HEK293 (cell line): Measurements from ENCODE around the gene TSPAN7.

ENCODE experiments used
- CTCF ChIA-PET: fragments of 350-600 bp; formaldehyde crosslinking; extraction: SDS; loops from one replicate; lab custom pipeline; 2021; ENCODE audit warnings: antibody characterized with exemption; lab: Yijun Ruan, JAX
- POLR2A ChIA-PET: fragments of 300-600 bp; formaldehyde crosslinking; extraction: SDS; loops from one replicate; lab custom pipeline; 2020; ENCODE audit warnings: antibody characterized with exemption, inconsistent platforms; lab: Yijun Ruan, JAX
- H3K27ac ChIP-seq: fragments of 200-500 bp; sonication (Bioruptor generic); 2 replicates; pipeline ENCODE4 v1.5.1; 2014; ENCODE audit warnings: low read depth, low read length, control low read depth, inconsistent platforms; ENCODE audit errors: extremely low read depth
- H3K36me3 ChIP-seq, 2 experiments: fragments of 200-500 bp in 1 of 2; sonication (Bioruptor generic) in 1 of 2; 1 replicate in 1 of 2; 2 replicates in 1 of 2; pipeline ENCODE4 v1.5.1; 2014 to 2017; ENCODE audit warnings: inconsistent platforms in 2 of 2, low read length in 2 of 2; ENCODE audit not compliant: control insufficient read depth in 2 of 2, insufficient read depth in 1 of 2
- H3K4me1 ChIP-seq: fragments of 200-500 bp; sonication (Bioruptor generic); 2 replicates; pipeline ENCODE4 v1.5.1; 2014; ENCODE audit warnings: mild to moderate bottlenecking, low read length, inconsistent platforms; ENCODE audit not compliant: control insufficient read depth, insufficient read depth
- H3K4me3 ChIP-seq: 2 replicates; pipeline ENCODE4 v1.5.1; 2011; ENCODE audit warnings: low read depth, mild to moderate bottlenecking, control low read depth, low read length, moderate library complexity
- H3K9me3 ChIP-seq: fragments of 200-500 bp; sonication (Bioruptor generic); 2 replicates; pipeline ENCODE4 v1.5.1; 2014; ENCODE audit warnings: low read depth, low read length, inconsistent platforms; ENCODE audit not compliant: control insufficient read depth, insufficient read depth
- BCL11B ChIP-seq: fragments of 450-650 bp; formaldehyde crosslinking; IDR thresholded peaks from 2 replicates; pipeline ENCODE4 v1.5.1; 2016; ENCODE audit warnings: low read depth, missing biosample characterization, missing genetic modification characterization
- FEZF1 ChIP-seq: fragments of 450-650 bp; formaldehyde crosslinking; IDR thresholded peaks from 2 replicates; pipeline ENCODE4 v1.5.1; 2016; ENCODE audit warnings: missing biosample characterization, missing genetic modification characterization
- IKZF3 ChIP-seq: fragments of 450-650 bp; IDR thresholded peaks from 2 replicates; pipeline ENCODE4 v1.5.0; 2018; ENCODE audit warnings: missing biosample characterization, mild to moderate bottlenecking, missing genetic modification characterization, moderate library complexity
- KLF16 ChIP-seq: fragments of 450-650 bp; formaldehyde crosslinking; IDR thresholded peaks from 2 replicates; pipeline ENCODE4 v1.5.1; 2017; ENCODE audit warnings: missing biosample characterization, missing genetic modification characterization
- OVOL3 ChIP-seq: fragments of 450-650 bp; formaldehyde crosslinking; IDR thresholded peaks from 2 replicates; pipeline ENCODE4 v1.5.1; 2016; ENCODE audit warnings: missing biosample characterization, missing genetic modification characterization
- PRDM6 ChIP-seq: fragments of 450-650 bp; formaldehyde crosslinking; IDR thresholded peaks from 2 replicates; pipeline ENCODE4 v1.5.1; 2017; ENCODE audit warnings: missing biosample characterization, missing genetic modification characterization
- TCF7L2 ChIP-seq: IDR thresholded peaks from 2 replicates; pipeline ENCODE4 v1.6.1; 2011; ENCODE audit warnings: low read depth, mild to moderate bottlenecking, inconsistent platforms, low read length, moderate library complexity, borderline replicate concordance
- ZBTB44 ChIP-seq: fragments of 450-650 bp; IDR thresholded peaks from 2 replicates; pipeline ENCODE4 v1.5.1; 2018; ENCODE audit warnings: missing biosample characterization, mild to moderate bottlenecking, missing genetic modification characterization
- ZBTB49 ChIP-seq: fragments of 450-650 bp; formaldehyde crosslinking; IDR thresholded peaks from 2 replicates; pipeline ENCODE4 v1.5.1; 2016; ENCODE audit warnings: missing biosample characterization, missing genetic modification characterization, low read depth
- ZNF132 ChIP-seq: fragments of 450-650 bp; formaldehyde crosslinking; IDR thresholded peaks from 2 replicates; pipeline ENCODE4 v1.5.1; 2017; ENCODE audit warnings: missing biosample characterization, missing genetic modification characterization, borderline replicate concordance
- ZNF155 ChIP-seq: fragments of 450-650 bp; formaldehyde crosslinking; IDR thresholded peaks from 2 replicates; pipeline ENCODE4 v1.5.1; 2016; ENCODE audit warnings: missing biosample characterization, missing genetic modification characterization
- ZNF16 ChIP-seq: fragments of 450-650 bp; formaldehyde crosslinking; IDR thresholded peaks from 2 replicates; pipeline ENCODE4 v1.5.1; 2016; ENCODE audit warnings: low read depth, missing biosample characterization, missing genetic modification characterization
- ZNF2 ChIP-seq: fragments of 450-650 bp; formaldehyde crosslinking; IDR thresholded peaks from 2 replicates; pipeline ENCODE4 v1.5.1; 2016; ENCODE audit warnings: missing biosample characterization, missing genetic modification characterization
- ZNF274 ChIP-seq, 2 experiments: fragments of 200-500 bp in 1 of 2; fragments of 450-650 bp in 1 of 2; sonication (Bioruptor generic) in 1 of 2; formaldehyde crosslinking in 1 of 2; IDR thresholded peaks; 2 replicates each; pipeline versions ENCODE4 v1.5.1 to v1.6.1; 2014 to 2016; ENCODE audit warnings: borderline replicate concordance in 1 of 2, inconsistent platforms in 1 of 2, low read length in 1 of 2, missing biosample characterization in 1 of 2, missing genetic modification characterization in 1 of 2
- ZNF280C ChIP-seq: fragments of 450-650 bp; formaldehyde crosslinking; IDR thresholded peaks from 2 replicates; pipeline ENCODE4 v1.5.1; 2016; ENCODE audit warnings: missing biosample characterization, missing genetic modification characterization
- ZNF280D ChIP-seq: fragments of 450-650 bp; formaldehyde crosslinking; IDR thresholded peaks from 2 replicates; pipeline ENCODE4 v1.5.1; 2016; ENCODE audit warnings: missing biosample characterization, missing genetic modification characterization
- ZNF37A ChIP-seq: fragments of 450-650 bp; IDR thresholded peaks from 2 replicates; pipeline ENCODE4 v1.5.1; 2018; ENCODE audit warnings: missing biosample characterization, missing genetic modification characterization
- ZNF391 ChIP-seq: fragments of 450-650 bp; formaldehyde crosslinking; IDR thresholded peaks from 2 replicates; pipeline ENCODE4 v1.5.1; 2016; ENCODE audit warnings: low read depth, missing biosample characterization, missing genetic modification characterization, borderline replicate concordance
- ZNF677 ChIP-seq: fragments of 450-650 bp; IDR thresholded peaks from 2 replicates; pipeline ENCODE4 v1.5.0; 2018; ENCODE audit warnings: missing biosample characterization, mild to moderate bottlenecking, missing genetic modification characterization, moderate library complexity
- ZNF692 ChIP-seq: fragments of 450-650 bp; formaldehyde crosslinking; IDR thresholded peaks from 2 replicates; pipeline ENCODE4 v1.5.1; 2016; ENCODE audit warnings: missing biosample characterization, missing genetic modification characterization
- ZNF830 ChIP-seq: fragments of 450-650 bp; IDR thresholded peaks from 2 replicates; pipeline ENCODE4 v1.5.0; 2018; ENCODE audit warnings: missing biosample characterization, missing genetic modification characterization, low read depth, mild to moderate bottlenecking, moderate library complexity

The TSPAN7 gene

GRCh38 chrX:38577738-38578137 lies 16.4 kb downstream of the TSPAN7 start:
- TF ChIP-seq ZNF692 (tag by site-specific recombination) (no peak), OVOL3 (tag by site-specific recombination) (no peak), TCF7L2 (no peak), ZNF37A (tag by site-specific recombination) (no peak), ZBTB49 (tag by site-specific recombination) (no peak), ZNF16 (tag by site-specific recombination) (no peak), ZNF2 (tag by site-specific recombination) (no peak), PRDM6 (tag by site-specific recombination) (no peak), KLF16 (tag by site-specific recombination) (no peak), ZBTB44 (tag by site-specific recombination) (no peak), ZNF830 (no peak), ZNF677 (tag by site-specific recombination) (no peak), BCL11B (tag by site-specific recombination) (no peak), ZNF391 (no peak), ZNF280C (tag by site-specific recombination) (no peak)
- ChIA-PET CTCF (no interaction called here), POLR2A (no interaction called here)
- Histone ChIP-seq H3K4me1 (no peaks in the 10 kb centered on the region), H3K9me3 (no peaks in the 10 kb centered on the region), H3K36me3 (no peaks in the 10 kb centered on the region), H3K4me3 (no peak overlapping the region), H3K27ac (no peak overlapping the region)

GRCh38 chrX:38578167-38578566 lies 16.8 kb downstream of the TSPAN7 start:
- Histone ChIP-seq H3K27ac (no peak overlapping the region), H3K9me3 (no peaks in the 10 kb centered on the region), H3K4me3 (no peak overlapping the region), H3K4me1 (no peaks in the 10 kb centered on the region), H3K36me3 (no peaks in the 10 kb centered on the region)
- ChIA-PET CTCF (no interaction called here), POLR2A (no interaction called here)
- TF ChIP-seq ZNF280D (tag by site-specific recombination): no peak
- no peak for TF ChIP-seq ZNF132
- TF ChIP-seq FEZF1 (tag by site-specific recombination): no peak
- TF ChIP-seq ZNF155: no peak
- TF ChIP-seq ZNF391: no peak
- no peak for TF ChIP-seq ZNF274 (IDR thresholded peaks at IDR 0.05; ENCODE audit: low read length)
- TF ChIP-seq ZNF274 (tag by site-specific recombination; IDR thresholded peaks at IDR 0.05; ENCODE audit: borderline replicate concordance): no peak
- TF ChIP-seq IKZF3: no peak
